Astrocyte of the cerebellum (primary cell): ENCODE measurements around the gene OR2Z1.

Source experiments
- DNase-seq: peaks from one replicate; pipeline ENCODE4 v3.0.0-alpha.2; 2011; ENCODE audit warnings: low read depth
- H3K4me3 ChIP-seq: 2 replicates; pipeline ENCODE4 v1.5.1; 2011; ENCODE audit warnings: mild to moderate bottlenecking, low read depth, low read length, moderate library complexity
- CTCF ChIP-seq: IDR thresholded peaks from 2 replicates; pipeline ENCODE4 v1.5.1; 2012; ENCODE audit warnings: low read length, low read depth, moderate library complexity, mild to moderate bottlenecking; ENCODE audit errors: missing control alignments
- in situ Hi-C: cut with HindIII; loops from 2 replicates; pipeline ENCODE4 v1.10.0; 2017; ENCODE audit warnings: low sequenced_read_pairs

The OR2Z1 gene

DNA sequence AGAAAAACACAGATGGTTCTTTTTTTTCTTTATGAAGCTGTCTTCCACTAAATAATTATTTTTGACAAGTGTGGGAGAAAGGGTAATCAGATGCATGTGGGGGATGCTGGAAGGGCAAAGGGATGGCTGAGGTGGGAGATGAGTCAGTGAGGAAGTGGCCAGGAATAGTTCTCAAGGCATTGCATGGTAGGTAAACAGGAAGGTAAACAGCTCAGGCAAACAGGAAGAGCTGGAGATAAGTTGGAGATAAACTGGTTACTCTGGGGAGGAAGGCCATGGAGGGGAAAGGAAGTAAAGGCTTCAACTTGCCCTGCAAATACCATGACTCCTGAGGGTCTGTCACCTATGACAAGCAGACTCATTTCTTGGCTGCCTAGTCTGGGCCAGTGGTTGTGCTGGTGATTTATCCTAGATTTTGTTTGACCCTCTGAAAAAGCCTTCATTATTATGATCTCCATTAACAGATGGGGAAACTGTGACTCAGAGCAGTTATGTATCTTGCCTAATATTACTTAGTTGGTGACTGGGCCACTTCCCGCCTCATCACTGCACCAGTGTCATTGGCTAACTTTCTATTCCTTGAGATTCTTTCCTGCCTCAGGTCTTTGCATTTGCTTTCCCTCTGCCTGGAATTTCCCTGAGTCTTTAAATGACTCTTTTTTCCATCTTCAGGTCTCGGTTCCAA lies 39.9 kb upstream of the OR2Z1 start:
- no peak for TF ChIP-seq CTCF
- DNase-seq, result no peak
- no peak overlapping the region for H3K4me3 ChIP-seq
- in situ Hi-C loops, result loop anchor here (25.0 kb wide), 1 partner anchor 181 kb away; no protein-coding TSS in a partner anchor

GRCh38 chr19:8682472-8682871 lies 39.0 kb upstream of the OR2Z1 start:
- TF ChIP-seq CTCF, result no peak
- no peak overlapping the region for H3K4me3 ChIP-seq
- in situ Hi-C loops, result loop anchor here (25.0 kb wide), 1 partner anchor 180 kb away; no protein-coding TSS in a partner anchor
- DNase-seq, result no peak

GRCh38 chr19:8682931-8683330 lies 38.5 kb upstream of the OR2Z1 start:
- TF ChIP-seq CTCF, result no peak
- no peak overlapping the region for H3K4me3 ChIP-seq
- in situ Hi-C loops, result loop anchor here (25.0 kb wide), 1 partner anchor 179 kb away; no protein-coding TSS in a partner anchor
- no peak for DNase-seq

DNA sequence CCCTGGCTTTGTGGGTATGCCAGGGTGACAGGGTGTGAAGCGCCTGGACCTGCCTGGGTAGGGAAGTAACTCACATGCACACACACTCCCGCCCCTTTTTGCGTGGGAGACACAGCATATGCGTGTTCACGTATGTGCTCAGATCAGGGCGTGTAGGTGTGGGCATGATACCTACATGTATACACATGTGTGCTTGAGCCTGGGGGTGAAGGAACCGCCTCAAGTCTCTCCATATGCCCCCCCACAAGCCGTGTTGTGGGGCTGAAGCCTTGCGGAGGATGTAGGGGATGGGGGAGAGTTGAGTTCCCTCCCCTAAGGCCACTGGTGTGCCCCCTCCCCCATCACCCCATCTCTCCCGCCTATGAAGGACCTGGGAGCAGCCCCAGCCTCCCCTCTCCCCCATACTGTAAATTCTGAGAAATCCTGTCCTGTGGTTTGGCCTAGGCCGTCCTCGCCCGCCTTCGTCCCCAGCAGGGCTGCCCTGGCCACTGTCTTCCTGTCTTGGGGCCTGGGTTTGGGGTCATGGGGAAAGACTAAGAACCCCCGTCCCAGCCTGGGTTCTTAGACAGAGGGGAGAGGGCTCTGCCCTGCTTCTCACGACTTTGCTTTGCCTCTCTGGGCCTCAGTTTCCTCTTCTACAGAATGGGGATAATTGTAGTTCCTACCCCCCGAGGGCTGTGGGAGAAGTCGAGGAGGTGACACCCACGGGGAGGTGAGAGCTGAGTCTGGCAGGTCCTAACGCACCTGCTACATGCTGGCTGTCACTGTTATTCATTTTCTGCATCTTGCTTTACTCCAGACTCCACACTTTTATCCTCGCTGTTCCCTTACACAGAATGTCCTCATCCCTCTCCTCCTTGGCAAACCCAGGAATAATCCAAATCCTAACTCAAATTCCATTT lies 37.2 kb upstream of the OR2Z1 start:
- H3K4me3 ChIP-seq, result no peak overlapping the region
- no peak for DNase-seq
- TF ChIP-seq CTCF, result no peak
- in situ Hi-C loops, result loop anchor here (25.0 kb wide), 1 partner anchor 178 kb away; no protein-coding TSS in a partner anchor

DNA sequence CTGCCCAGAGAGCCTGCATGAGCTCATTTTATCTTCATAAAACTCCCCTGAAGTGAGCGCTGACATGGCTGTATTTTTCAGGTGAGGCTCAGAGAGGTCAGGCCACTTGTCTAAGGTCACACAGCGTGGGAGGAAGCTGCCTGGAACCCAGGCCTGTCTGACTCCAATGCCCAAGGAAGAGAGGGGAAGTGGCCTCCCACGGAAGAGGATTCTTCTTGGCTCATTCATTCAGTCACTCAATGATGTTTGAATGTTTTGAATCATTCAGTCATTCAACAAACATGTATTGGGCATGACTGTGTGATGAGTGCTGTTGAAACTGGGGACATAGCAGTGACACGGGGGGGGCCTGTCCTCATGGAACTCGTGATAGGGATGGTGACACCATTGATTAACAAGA lies 34.9 kb upstream of the OR2Z1 start:
- in situ Hi-C loops, result loop anchor here (25.0 kb wide), 1 partner anchor 176 kb away; no protein-coding TSS in a partner anchor
- H3K4me3 ChIP-seq, result no peak overlapping the region
- TF ChIP-seq CTCF, result no peak
- DNase-seq, result no peak

DNA sequence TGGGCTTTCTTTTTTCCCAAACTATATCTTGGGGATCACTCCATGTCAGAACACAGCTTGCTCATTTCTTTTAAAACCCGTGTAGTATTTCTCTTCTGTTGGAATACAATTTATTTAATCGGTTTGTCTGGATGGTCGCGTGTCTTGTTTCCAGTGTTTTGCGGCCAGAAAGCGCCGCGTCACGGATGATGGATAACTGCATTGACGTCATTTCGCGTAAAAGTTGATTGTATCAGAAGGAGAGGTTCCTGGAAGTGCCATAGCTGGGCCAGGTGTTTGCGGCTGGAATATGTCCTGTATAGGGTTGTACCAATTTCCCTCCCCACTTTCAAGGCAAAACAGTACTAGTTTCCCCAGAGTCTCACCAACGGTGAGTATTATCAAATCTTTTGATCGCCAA lies 32.5 kb upstream of the OR2Z1 start:
- DNase-seq, result no peak
- H3K4me3 ChIP-seq, result no peak overlapping the region
- TF ChIP-seq CTCF, result no peak
- in situ Hi-C loops, result loop anchor here (25.0 kb wide), 1 partner anchor 173 kb away; no protein-coding TSS in a partner anchor
